Caco-2 (cell line): ENCODE results near the gene DSCAML1. TPM values are rescaled to one million over a fixed set of nuclear protein-coding genes. Genes with fewer than 3 reads are reported as not detected.

Experiments used
- BruUV-seq: library from RNA; stranded (reverse); fragments of 400-500 nt; replicated peaks from 2 replicates; lab custom pipeline; 2021; lab: Mats Ljungman, UMichigan
- CTCF ChIA-PET: fragments of 300-600 bp; sonication (Branson Sonifier 250); formaldehyde crosslinking; loops from one replicate; lab custom pipeline; 2022; ENCODE audit warnings: antibody characterized with exemption; lab: Charles Lee
- POLR2A ChIA-PET: fragments of 300-600 bp; sonication (Branson Sonifier 250); formaldehyde crosslinking; loops from one replicate; lab custom pipeline; 2022; ENCODE audit warnings: antibody characterized with exemption; lab: Charles Lee
- DNase-seq, 2 experiments: peaks; one replicate each; pipeline versions ENCODE4 v3.0.0 to v3.0.0-alpha.2; 2020 to 2022
- H3K27me3 ChIP-seq: replicated peaks from 2 replicates; pipeline ENCODE4 v1.6.0; 2011; ENCODE audit warnings: low read length; ENCODE audit not compliant: control insufficient read depth, insufficient read depth
- H3K36me3 ChIP-seq: 2 replicates; pipeline ENCODE4 v1.5.1; 2011; ENCODE audit warnings: low read length; ENCODE audit not compliant: control insufficient read depth, insufficient read depth
- H3K4me1 ChIP-seq: fragments of 250-450 bp; sonication (Bioruptor Pico); 2 replicates; pipeline ENCODE4 v1.5.1; 2020; ENCODE audit warnings: mild to moderate bottlenecking
- H3K4me3 ChIP-seq: 2 replicates; pipeline ENCODE4 v1.5.1; 2011; ENCODE audit warnings: low read depth, mild to moderate bottlenecking, control low read depth, low read length
- H3K9me3 ChIP-seq: fragments of 250-450 bp; sonication (Bioruptor Pico); 2 replicates; pipeline ENCODE4 v1.5.1; 2020; ENCODE audit warnings: mild to moderate bottlenecking, moderate library complexity
- H3K27ac Mint-ChIP-seq: one replicate; pipeline ENCODE4 v1.8.0; 2022; ENCODE audit warnings: mixed read lengths; ENCODE audit not compliant: unreplicated experiment
- H3K27me3 Mint-ChIP-seq: one replicate; pipeline ENCODE4 v1.8.0; 2022; ENCODE audit warnings: mixed read lengths; ENCODE audit not compliant: insufficient read depth, unreplicated experiment
- H3K36me3 Mint-ChIP-seq: one replicate; pipeline ENCODE4 v1.8.0; 2022; ENCODE audit warnings: mild to moderate bottlenecking, mixed read lengths; ENCODE audit not compliant: insufficient read depth, unreplicated experiment
- H3K4me1 Mint-ChIP-seq: one replicate; pipeline ENCODE4 v1.8.0; 2022; ENCODE audit warnings: low read depth, mixed read lengths; ENCODE audit not compliant: unreplicated experiment
- H3K4me3 Mint-ChIP-seq: one replicate; pipeline ENCODE4 v1.8.0; 2022; ENCODE audit warnings: mild to moderate bottlenecking, moderate library complexity, mixed read lengths; ENCODE audit not compliant: unreplicated experiment
- H3K9me3 Mint-ChIP-seq: one replicate; pipeline ENCODE4 v1.8.0; 2022; ENCODE audit warnings: mixed read lengths; ENCODE audit not compliant: unreplicated experiment
- CTCF ChIP-seq, 2 experiments: fragments of 200-600 bp in 1 of 2; IDR thresholded peaks; 1 replicate in 1 of 2; 2 replicates in 1 of 2; pipeline versions ENCODE4 v1.5.1 to v1.8.0; 2011 to 2022; ENCODE audit warnings: antibody characterized with exemption in 1 of 2, control low read depth in 1 of 2, inconsistent platforms in 1 of 2, low read depth in 1 of 2, low read length in 1 of 2, mild to moderate bottlenecking in 1 of 2, moderate library complexity in 1 of 2; ENCODE audit not compliant: insufficient read depth in 1 of 2, severe bottlenecking in 1 of 2, unreplicated experiment in 1 of 2
- intact Hi-C: fragments of 100-400 bp; cut with micrococcal nuclease; formaldehyde crosslinking; loops from one replicate; pipeline ENCODE4 v1.10.0; 2022; ENCODE audit not compliant: unreplicated experiment
- total RNA-seq: library from RNA; stranded (reverse); gene quantifications from 2 replicates; pipeline ENCODE4 v1.2.3, GENCODE V29; 2022

The DSCAML1 gene
- total RNA-seq, 1 experiment from 2014 or later: not detected

GRCh38 chr11:117713538-117713991, 83.5 kb downstream of the DSCAML1 start:
- H3K27me3 ChIP-seq: no peaks in the 10 kb centered on the region
- intact Hi-C loops: no loop called here
- CTCF ChIA-PET: no interaction called here

GRCh38 chr11:117712530-117712929, 84.5 kb downstream of the DSCAML1 start:
- no peak for TF ChIP-seq CTCF (IDR thresholded peaks at IDR 0.05; ENCODE audit: insufficient read depth in 1 of 2, low read depth in 1 of 2, low read length in 1 of 2, severe bottlenecking in 1 of 2, unreplicated experiment in 1 of 2)
- Histone ChIP-seq H3K4me3 (no peak overlapping the region), H3K36me3 (no peaks in the 10 kb centered on the region), H3K4me1 (peaks cover 19% of the 10 kb centered on the region), H3K27me3 (no peaks in the 10 kb centered on the region), H3K9me3 (no peaks in the 10 kb centered on the region)
- no TSS peak for BruUV-seq
- Mint-ChIP-seq H3K36me3 (no peaks in the 10 kb centered on the region), H3K4me1 (peaks cover 17% of the 10 kb centered on the region), H3K27me3 (no peaks in the 10 kb centered on the region), H3K9me3 (no peaks in the 10 kb centered on the region), H3K4me3 (no peak overlapping the region), H3K27ac (no peak overlapping the region)
- POLR2A ChIA-PET: no interaction called here
- intact Hi-C loops: no loop called here
- CTCF ChIA-PET: no interaction called here
- no peak for DNase-seq

More at GRCh38 chr11:117713538-117713991, 83.5 kb downstream of the DSCAML1 start:
- H3K4me3 Mint-ChIP-seq: no peak overlapping the region
- H3K9me3 Mint-ChIP-seq: no peaks in the 10 kb centered on the region
- POLR2A ChIA-PET: no interaction called here
- Histone ChIP-seq H3K9me3 (no peaks in the 10 kb centered on the region), H3K4me1 (peaks cover 28% of the 10 kb centered on the region), H3K4me3 (no peak overlapping the region), H3K36me3 (no peaks in the 10 kb centered on the region)
- H3K36me3 Mint-ChIP-seq: no peaks in the 10 kb centered on the region
- H3K27me3 Mint-ChIP-seq: no peaks in the 10 kb centered on the region
- DNase-seq: no peak
- no peak for TF ChIP-seq CTCF (IDR thresholded peaks at IDR 0.05; ENCODE audit: insufficient read depth in 1 of 2, low read depth in 1 of 2, low read length in 1 of 2, severe bottlenecking in 1 of 2, unreplicated experiment in 1 of 2)
- H3K4me1 Mint-ChIP-seq: peaks cover 25% of the 10 kb centered on the region
- BruUV-seq: no TSS peak
- H3K27ac Mint-ChIP-seq: no peak overlapping the region

GRCh38 chr11:117711331-117711730, 85.7 kb downstream of the DSCAML1 start:
- H3K9me3 Mint-ChIP-seq: no peaks in the 10 kb centered on the region
- H3K27me3 Mint-ChIP-seq: no peaks in the 10 kb centered on the region

More at GRCh38 chr11:117711331-117711730, 85.7 kb downstream of the DSCAML1 start:
- no peak for DNase-seq
- Mint-ChIP-seq H3K36me3 (no peaks in the 10 kb centered on the region), H3K27ac (no peak overlapping the region), H3K4me3 (no peak overlapping the region), H3K4me1 (peaks cover 8% of the 10 kb centered on the region)
- no TSS peak for BruUV-seq
- Histone ChIP-seq H3K4me1 (peaks cover 14% of the 10 kb centered on the region), H3K4me3 (no peak overlapping the region), H3K27me3 (no peaks in the 10 kb centered on the region), H3K9me3 (no peaks in the 10 kb centered on the region), H3K36me3 (no peaks in the 10 kb centered on the region)
- CTCF ChIA-PET: no interaction called here
- POLR2A ChIA-PET: no interaction called here
- no peak for TF ChIP-seq CTCF (IDR thresholded peaks at IDR 0.05; ENCODE audit: insufficient read depth in 1 of 2, low read depth in 1 of 2, low read length in 1 of 2, severe bottlenecking in 1 of 2, unreplicated experiment in 1 of 2)
- intact Hi-C loops: no loop called here
